HepG2 (cell line): ENCODE data around the gene MRPS7. TPM values are rescaled to one million over a fixed set of nuclear protein-coding genes. Genes with fewer than 3 reads are reported as not detected.

ENCODE experiments used
- GZF1 ChIP-seq: sonication (generic); formaldehyde crosslinking; IDR thresholded peaks from 2 replicates; pipeline ENCODE4 v1.5.1; 2020; ENCODE audit warnings: mild to moderate bottlenecking, missing genetic modification reagents
- SMAD9 ChIP-seq: sonication (generic); formaldehyde crosslinking; IDR thresholded peaks from 2 replicates; pipeline ENCODE4 v1.5.1; 2020; ENCODE audit warnings: mild to moderate bottlenecking, missing genetic modification reagents
- polyA plus RNA-seq, 8 experiments: library from polyadenylated mRNA; depleted of rRNA in 3 of 8; stranded (reverse) in 7 of 8; unstranded in 1 of 8; fragments of >200 nt; fragmentation: Illumina TruSeq in 4 of 8; extraction: Trizol in 4 of 8; gene quantifications; 2 replicates each; pipeline versions ENCODE4 v1.2.1 to v1.2.3, GENCODE V29; 2011 to 2016; ENCODE audit warnings: low read depth in 4 of 8, missing spikeins in 1 of 8, mixed read lengths in 1 of 8; ENCODE audit not compliant: insufficient read depth in 1 of 8
- total RNA-seq, 5 experiments: library from RNA; depleted of rRNA; stranded (reverse); fragments of >200 nt; fragmentation: Illumina TruSeq; extraction: Trizol; gene quantifications; 2 replicates each; pipeline ENCODE4 v1.2.3, GENCODE V29; 2016; ENCODE audit warnings: low read depth in 1 of 5
- TF ChIP-seq, protein P1 (sequence below): sonication (generic); formaldehyde crosslinking; IDR thresholded peaks from 2 replicates; pipeline ENCODE4 v1.5.1; 2020; ENCODE audit warnings: mild to moderate bottlenecking, missing genetic modification reagents, borderline replicate concordance
- TF ChIP-seq, protein P2 (sequence below): sonication (generic); formaldehyde crosslinking; IDR thresholded peaks from one replicate; pipeline ENCODE4 v1.5.1; 2020; ENCODE audit warnings: mild to moderate bottlenecking, missing genetic modification reagents; ENCODE audit errors: not compliant biosample characterization

The MRPS7 gene
- total and polyA plus RNA-seq, 2 of the 13 experiments (the other 11 are each of a cell fraction or from before 2014, with no cell fraction given), result 97.0 to 162 TPM

DNA sequence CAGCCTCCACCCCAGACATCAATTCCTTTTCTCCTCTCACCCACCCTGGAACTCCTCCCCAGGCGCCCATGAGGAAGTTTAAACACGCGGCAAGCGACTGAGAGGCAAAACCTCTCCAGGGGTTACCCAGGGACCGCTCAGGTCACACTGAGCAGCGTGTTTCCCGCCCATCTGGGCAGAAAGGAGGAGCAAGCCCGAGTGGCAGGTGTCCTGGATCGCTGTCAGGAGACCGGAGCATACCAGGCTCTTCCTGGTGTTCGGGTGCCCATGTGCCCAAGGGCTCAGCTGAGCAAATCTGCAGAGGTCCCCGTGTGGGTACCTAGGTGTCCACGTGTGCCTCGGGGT is 27.1 kb downstream of the MRPS7 start (continued):
- peak; percentile 27; the same call in 1 of the 2 replicates for TF ChIP-seq GZF1 (CRISPR knock-in tag)
- TF ChIP-seq, protein P1, sequence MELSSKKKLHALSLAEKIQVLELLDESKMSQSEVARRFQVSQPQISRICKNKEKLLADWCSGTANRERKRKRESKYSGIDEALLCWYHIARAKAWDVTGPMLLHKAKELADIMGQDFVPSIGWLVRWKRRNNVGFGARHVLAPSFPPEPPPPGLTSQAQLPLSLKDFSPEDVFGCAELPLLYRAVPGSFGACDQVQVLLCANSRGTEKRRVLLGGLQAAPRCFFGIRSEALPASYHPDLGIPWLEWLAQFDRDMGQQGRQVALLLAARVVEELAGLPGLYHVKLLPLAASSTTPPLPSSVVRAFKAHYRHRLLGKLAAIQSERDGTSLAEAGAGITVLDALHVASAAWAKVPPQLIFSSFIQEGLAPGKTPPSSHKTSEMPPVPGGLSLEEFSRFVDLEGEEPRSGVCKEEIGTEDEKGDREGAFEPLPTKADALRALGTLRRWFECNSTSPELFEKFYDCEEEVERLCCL (CRISPR knock-in tag), result no peak
- no peak for TF ChIP-seq SMAD9 (CRISPR knock-in tag)
- TF ChIP-seq, protein P2, sequence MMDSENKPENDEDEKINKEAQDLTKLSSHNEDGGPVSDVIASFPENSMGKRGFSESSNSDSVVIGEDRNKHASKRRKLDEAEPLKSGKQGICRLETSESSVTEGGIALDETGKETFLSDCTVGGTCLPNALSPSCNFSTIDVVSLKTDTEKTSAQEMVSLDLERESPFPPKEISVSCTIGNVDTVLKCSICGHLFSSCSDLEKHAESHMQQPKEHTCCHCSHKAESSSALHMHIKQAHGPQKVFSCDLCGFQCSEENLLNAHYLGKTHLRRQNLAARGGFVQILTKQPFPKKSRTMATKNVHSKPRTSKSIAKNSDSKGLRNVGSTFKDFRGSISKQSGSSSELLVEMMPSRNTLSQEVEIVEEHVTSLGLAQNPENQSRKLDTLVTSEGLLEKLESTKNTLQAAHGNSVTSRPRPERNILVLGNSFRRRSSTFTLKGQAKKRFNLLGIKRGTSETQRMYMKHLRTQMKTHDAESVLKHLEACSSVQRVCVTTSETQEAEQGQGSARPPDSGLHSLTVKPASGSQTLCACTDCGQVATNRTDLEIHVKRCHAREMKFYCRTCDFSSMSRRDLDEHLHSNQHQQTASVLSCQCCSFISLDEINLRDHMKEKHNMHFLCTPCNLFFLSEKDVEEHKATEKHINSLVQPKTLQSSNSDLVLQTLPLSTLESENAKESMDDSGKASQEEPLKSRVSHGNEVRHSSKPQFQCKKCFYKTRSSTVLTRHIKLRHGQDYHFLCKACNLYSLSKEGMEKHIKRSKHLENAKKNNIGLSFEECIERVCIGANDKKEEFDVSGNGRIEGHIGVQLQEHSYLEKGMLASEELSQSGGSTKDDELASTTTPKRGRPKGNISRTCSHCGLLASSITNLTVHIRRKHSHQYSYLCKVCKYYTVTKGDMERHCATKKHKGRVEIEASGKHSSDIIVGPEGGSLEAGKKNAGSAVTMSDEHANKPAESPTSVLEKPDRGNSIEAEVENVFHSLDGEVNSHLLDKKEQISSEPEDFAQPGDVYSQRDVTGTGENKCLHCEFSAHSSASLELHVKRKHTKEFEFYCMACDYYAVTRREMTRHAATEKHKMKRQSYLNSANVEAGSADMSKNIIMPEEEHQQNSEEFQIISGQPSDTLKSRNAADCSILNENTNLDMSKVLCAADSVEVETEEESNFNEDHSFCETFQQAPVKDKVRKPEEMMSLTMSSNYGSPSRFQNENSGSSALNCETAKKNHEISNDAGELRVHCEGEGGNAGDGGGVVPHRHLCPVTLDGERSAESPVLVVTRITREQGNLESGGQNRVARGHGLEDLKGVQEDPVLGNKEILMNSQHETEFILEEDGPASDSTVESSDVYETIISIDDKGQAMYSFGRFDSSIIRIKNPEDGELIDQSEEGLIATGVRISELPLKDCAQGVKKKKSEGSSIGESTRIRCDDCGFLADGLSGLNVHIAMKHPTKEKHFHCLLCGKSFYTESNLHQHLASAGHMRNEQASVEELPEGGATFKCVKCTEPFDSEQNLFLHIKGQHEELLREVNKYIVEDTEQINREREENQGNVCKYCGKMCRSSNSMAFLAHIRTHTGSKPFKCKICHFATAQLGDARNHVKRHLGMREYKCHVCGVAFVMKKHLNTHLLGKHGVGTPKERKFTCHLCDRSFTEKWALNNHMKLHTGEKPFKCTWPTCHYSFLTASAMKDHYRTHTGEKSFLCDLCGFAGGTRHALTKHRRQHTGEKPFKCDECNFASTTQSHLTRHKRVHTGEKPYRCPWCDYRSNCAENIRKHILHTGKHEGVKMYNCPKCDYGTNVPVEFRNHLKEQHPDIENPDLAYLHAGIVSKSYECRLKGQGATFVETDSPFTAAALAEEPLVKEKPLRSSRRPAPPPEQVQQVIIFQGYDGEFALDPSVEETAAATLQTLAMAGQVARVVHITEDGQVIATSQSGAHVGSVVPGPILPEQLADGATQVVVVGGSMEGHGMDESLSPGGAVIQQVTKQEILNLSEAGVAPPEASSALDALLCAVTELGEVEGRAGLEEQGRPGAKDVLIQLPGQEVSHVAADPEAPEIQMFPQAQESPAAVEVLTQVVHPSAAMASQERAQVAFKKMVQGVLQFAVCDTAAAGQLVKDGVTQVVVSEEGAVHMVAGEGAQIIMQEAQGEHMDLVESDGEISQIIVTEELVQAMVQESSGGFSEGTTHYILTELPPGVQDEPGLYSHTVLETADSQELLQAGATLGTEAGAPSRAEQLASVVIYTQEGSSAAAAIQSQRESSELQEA (CRISPR knock-in tag), result peak; percentile 81
